Endothelial cell of umbilical vein (primary cell): ENCODE data around the gene MRPS11.

Source experiments
- FOS ChIP-seq: IDR thresholded peaks from 2 replicates; pipeline ENCODE4 v1.6.1; 2011; ENCODE audit warnings: mild to moderate bottlenecking, low read length, moderate library complexity, borderline replicate concordance; ENCODE audit not compliant: insufficient read depth
- TF ChIP-seq, protein P1 (sequence below), 2 donors: IDR thresholded peaks; 1 replicate in 1 of 2; 2 replicates in 1 of 2; pipeline ENCODE4 v1.5.1; 2011; ENCODE audit warnings: low read length in 2 of 2, mild to moderate bottlenecking in 2 of 2, moderate library complexity in 2 of 2, control low read depth in 1 of 2, inconsistent platforms in 1 of 2, low read depth in 1 of 2; ENCODE audit not compliant: insufficient read depth in 1 of 2; ENCODE audit errors: extremely low read depth in 1 of 2

DNA sequence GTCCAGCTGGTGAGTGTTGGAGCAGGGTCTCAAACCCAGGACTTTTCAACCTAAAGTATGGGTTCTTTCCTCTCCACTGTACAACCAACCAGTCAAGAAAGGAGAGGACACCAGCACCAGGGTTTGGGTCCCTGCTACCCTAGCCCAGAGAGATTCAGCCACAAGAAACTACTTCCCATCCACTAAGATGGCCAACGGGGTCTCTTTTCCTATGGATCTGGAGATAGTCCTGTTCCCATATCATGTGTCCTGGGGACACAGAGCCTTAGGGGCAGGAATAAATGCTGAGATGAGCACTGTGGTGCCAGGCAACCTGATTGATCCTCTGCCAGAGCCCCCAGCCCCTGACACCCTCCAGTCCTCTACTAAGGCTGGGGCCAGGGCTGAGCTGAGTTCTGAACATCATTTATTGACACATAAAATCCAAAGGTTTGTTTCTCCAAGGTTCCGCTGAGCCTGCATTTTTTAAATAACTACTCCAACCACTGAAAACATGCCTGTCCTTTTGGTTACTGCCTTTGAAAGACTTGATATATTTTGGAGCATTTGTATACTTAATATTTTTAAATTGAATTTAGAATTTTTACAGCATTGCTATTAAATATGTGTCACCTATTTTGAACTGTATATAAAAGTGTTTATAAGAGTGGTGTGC lies 26.3 kb upstream of the MRPS11 start:
- TF ChIP-seq, protein P1, sequence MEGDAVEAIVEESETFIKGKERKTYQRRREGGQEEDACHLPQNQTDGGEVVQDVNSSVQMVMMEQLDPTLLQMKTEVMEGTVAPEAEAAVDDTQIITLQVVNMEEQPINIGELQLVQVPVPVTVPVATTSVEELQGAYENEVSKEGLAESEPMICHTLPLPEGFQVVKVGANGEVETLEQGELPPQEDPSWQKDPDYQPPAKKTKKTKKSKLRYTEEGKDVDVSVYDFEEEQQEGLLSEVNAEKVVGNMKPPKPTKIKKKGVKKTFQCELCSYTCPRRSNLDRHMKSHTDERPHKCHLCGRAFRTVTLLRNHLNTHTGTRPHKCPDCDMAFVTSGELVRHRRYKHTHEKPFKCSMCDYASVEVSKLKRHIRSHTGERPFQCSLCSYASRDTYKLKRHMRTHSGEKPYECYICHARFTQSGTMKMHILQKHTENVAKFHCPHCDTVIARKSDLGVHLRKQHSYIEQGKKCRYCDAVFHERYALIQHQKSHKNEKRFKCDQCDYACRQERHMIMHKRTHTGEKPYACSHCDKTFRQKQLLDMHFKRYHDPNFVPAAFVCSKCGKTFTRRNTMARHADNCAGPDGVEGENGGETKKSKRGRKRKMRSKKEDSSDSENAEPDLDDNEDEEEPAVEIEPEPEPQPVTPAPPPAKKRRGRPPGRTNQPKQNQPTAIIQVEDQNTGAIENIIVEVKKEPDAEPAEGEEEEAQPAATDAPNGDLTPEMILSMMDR (IDR thresholded peaks at IDR 0.05; ENCODE audit: extremely low read depth in 1 of 2, insufficient read depth in 1 of 2, low read depth in 1 of 2, low read length in 2 of 2), result no peak
- TF ChIP-seq FOS, result no peak
